Measurements from ENCODE around the gene SUPT16H. TPM values are rescaled to one million over a fixed set of nuclear protein-coding genes. Genes with fewer than 3 reads are reported as not detected.

Gene SUPT16H
- total and polyA plus RNA-seq, 11 donors, result 19.5 to 42.3 (median 29.6) TPM

GRCh38 chr14:21419528-21419927 lies 35.7 kb upstream of the SUPT16H start:
- Histone ChIP-seq H3K27me3 (no peaks in the 10 kb centered on the region), H3K27ac (no peak overlapping the region), H3K36me3 (peaks cover 2 to 99% (median 95%) of the 10 kb centered on the region in 9 donors), H3K4me1 (no peaks in the 10 kb centered on the region), H3K4me3 (no peak overlapping the region), H3K9me3 (no peaks in the 10 kb centered on the region)
- DNase-seq (no peak), ATAC-seq (peak in 1 of 4 donors; percentile 22)
- intact Hi-C loops (cut with DNase I), result loop anchor here in 2 of 10 donors (10.0 kb wide), 1 partner anchor 55 kb away; no protein-coding TSS in a partner anchor
- WGBS, 4 donors, result 89 to 95% (median 90%) methylated on average over 4 to 5 of the region's 5 CpGs
- TF ChIP-seq POLR2A (IDR thresholded peaks at IDR 0.05), result no peak
- TF ChIP-seq CTCF (IDR thresholded peaks at IDR 0.05), result no peak

- intact Hi-C loops (cut with DNase I), result loop anchor here in 2 of 10 donors (10.0 kb wide), 1 partner anchor 51 kb away; no protein-coding TSS in a partner anchor
Observed at GRCh38 chr14:21415329-21415728, 31.5 kb upstream of the SUPT16H start.

DNA sequence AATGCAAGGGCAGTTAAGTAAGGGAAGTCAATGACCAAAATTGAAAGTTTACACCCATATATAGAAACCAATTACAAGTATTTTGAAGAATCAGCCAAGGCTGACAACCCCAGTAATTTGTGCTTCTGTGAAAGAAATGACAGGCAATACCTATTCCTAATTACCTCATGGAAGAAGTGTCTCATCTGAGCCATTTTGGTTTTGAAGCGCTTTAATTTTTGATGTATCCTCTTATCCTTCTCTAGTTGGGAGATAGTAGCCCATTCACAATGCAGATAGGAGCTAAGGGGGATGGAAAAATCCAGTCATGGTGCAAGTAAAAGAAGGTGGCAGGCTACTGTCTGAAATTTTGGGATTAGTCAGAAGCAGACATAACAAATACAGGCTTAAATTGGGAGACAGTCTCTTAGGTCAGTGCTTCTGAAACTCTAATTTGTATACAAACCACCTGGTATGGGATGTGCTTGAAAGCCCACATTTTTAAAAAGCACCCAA lies 30.4 kb upstream of the SUPT16H start:
- no peaks in the 10 kb centered on the region for H3K9me3 ChIP-seq
- intact Hi-C loops (cut with DNase I), result loop anchor here in 2 of 10 donors (10.0 kb wide), 1 partner anchor 49 kb away; no protein-coding TSS in a partner anchor
- 93 to 99% (median 94%) methylated on average over 1 of the region's 1 CpG for WGBS, 4 donors
- DNase-seq (no peak), ATAC-seq (no peak)
- H3K36me3 ChIP-seq, result peaks cover 3 to 99% (median 95%) of the 10 kb centered on the region in 9 donors
- TF ChIP-seq CTCF (IDR thresholded peaks at IDR 0.05), result no peak
- no peak for TF ChIP-seq POLR2A (IDR thresholded peaks at IDR 0.05)
- no peaks in the 10 kb centered on the region for H3K4me1 ChIP-seq
- H3K4me3 ChIP-seq, result no peak overlapping the region
- no peaks in the 10 kb centered on the region for H3K27me3 ChIP-seq
- H3K27ac ChIP-seq, result no peak overlapping the region

More at GRCh38 chr14:21415329-21415728, 31.5 kb upstream of the SUPT16H start:
- Histone ChIP-seq H3K27ac (no peak overlapping the region), H3K36me3 (peaks cover 3 to 99% (median 95%) of the 10 kb centered on the region in 9 donors), H3K4me3 (no peak overlapping the region), H3K4me1 (no peaks in the 10 kb centered on the region), H3K27me3 (no peaks in the 10 kb centered on the region), H3K9me3 (no peaks in the 10 kb centered on the region)
- DNase-seq, result no peak
- no peak for TF ChIP-seq CTCF (IDR thresholded peaks at IDR 0.05)
- no peak for TF ChIP-seq POLR2A (IDR thresholded peaks at IDR 0.05)
- no peak for ATAC-seq
- WGBS, 4 donors, result 92 to 95% (median 93%) methylated on average over 4 of the region's 4 CpGs

DNA sequence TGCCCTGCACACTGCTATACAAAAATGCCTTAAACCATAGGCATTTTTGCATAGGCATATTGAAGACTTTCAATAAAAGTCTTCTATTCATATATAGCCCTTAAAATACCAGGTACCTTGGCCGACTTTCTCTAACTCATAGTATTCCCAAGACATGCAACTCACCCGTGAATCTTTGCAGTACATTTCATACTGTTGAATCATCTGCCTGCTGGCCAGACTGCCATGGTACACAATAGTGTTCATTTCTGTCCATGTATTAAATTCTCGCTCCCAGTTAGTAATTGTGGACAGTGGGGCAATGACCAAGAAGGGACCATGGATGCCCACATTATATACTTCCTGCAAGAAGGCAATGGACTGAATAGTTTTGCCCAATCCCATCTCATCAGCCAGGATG lies 24.3 kb upstream of the SUPT16H start:
- TF ChIP-seq CTCF (IDR thresholded peaks at IDR 0.05) (no peak), POLR2A (IDR thresholded peaks at IDR 0.05) (no peak)
- Histone ChIP-seq H3K4me1 (no peaks in the 10 kb centered on the region), H3K9me3 (no peaks in the 10 kb centered on the region), H3K27ac (no peak overlapping the region), H3K36me3 (peaks cover 0 to 100% (median 100%) of the 10 kb centered on the region in 9 donors), H3K27me3 (no peaks in the 10 kb centered on the region), H3K4me3 (no peak overlapping the region)
- no peak for ATAC-seq
- no peak for DNase-seq
- WGBS, 4 donors, result 75 to 86% (median 82%) methylated on average over 3 of the region's 3 CpGs
- intact Hi-C loops (cut with DNase I), result loop anchor here in 2 of 10 donors (1.0 to 10.0 kb wide), 2 partner anchors 19 to 53 kb away; no protein-coding TSS in a partner anchor
